ENCODE data around the gene ERC2. TPM values are rescaled to one million over a fixed set of nuclear protein-coding genes. Genes with fewer than 3 reads are reported as not detected.

ERC2 gene
- total and polyA plus RNA-seq, 2 of the 13 experiments (the other 11 are each of a cell fraction or from before 2014, with no cell fraction given), result 0.16 to 0.22 TPM

- TF ChIP-seq SRSF4 (IDR thresholded peaks at IDR 0.05; ENCODE audit: low read depth, low read length, poor library complexity, severe bottlenecking) (no peak), NCOA1 (CRISPR knock-in tag; IDR thresholded peaks at IDR 0.05) (no peak), ZNF709 (CRISPR knock-in tag; IDR thresholded peaks at IDR 0.05) (no peak), CAMTA2 (CRISPR knock-in tag; IDR thresholded peaks at IDR 0.05; ENCODE audit: borderline replicate concordance) (no peak), ZNF619 (CRISPR knock-in tag; IDR thresholded peaks at IDR 0.05) (no peak), NR3C1 (CRISPR knock-in tag; IDR thresholded peaks at IDR 0.05) (no peak)
Observed at GRCh38 chr3:56309465-56309864, 158.8 kb downstream of the ERC2 start (continued).

- Histone ChIP-seq H3K4me3 (replicated peaks in 1 of 3; ENCODE audit: insufficient read depth in 1 of 3, low read depth in 2 of 3, low read length in 3 of 3) (no peak overlapping the region), H2AFZ (ENCODE audit: low read length) (no peak overlapping the region), H3K27ac (ENCODE audit: extremely low read length, insufficient read depth, low read length) (no peak overlapping the region), H3K9me3 (ENCODE audit: low read length) (no peaks in the 10 kb centered on the region), H3K9ac (ENCODE audit: insufficient read depth, low read depth, low read length) (no peak overlapping the region), H4K20me1 (ENCODE audit: insufficient read depth, low read length) (no peaks in the 10 kb centered on the region), H3K4me2 (ENCODE audit: low read depth, low read length) (no peak overlapping the region), H3K79me2 (ENCODE audit: insufficient read depth, low read length) (no peaks in the 10 kb centered on the region), H3K4me1 (ENCODE audit: insufficient read depth, low read length) (no peaks in the 10 kb centered on the region), H3K36me3 (replicated peaks in 1 of 2; ENCODE audit: control insufficient read depth in 1 of 2, insufficient read depth in 2 of 2, low read length in 2 of 2) (no peaks in the 10 kb centered on the region), H3K27me3 (ENCODE audit: control insufficient read depth in 1 of 2, insufficient read depth in 2 of 2, low read length in 2 of 2) (no peaks in the 10 kb centered on the region)
- TF ChIP-seq PCBP1 (IDR thresholded peaks at IDR 0.05; ENCODE audit: borderline replicate concordance, low read depth, low read length), result no peak
- TF ChIP-seq CEBPZ (IDR thresholded peaks at IDR 0.05; ENCODE audit: low read length), result no peak
- no peak for TF ChIP-seq ZNF713 (CRISPR knock-in tag; IDR thresholded peaks at IDR 0.05)
- TF ChIP-seq CSRNP2 (CRISPR knock-in tag; conservative IDR thresholded peaks at IDR 0.05; ENCODE audit: low read depth), result no peak
- FAIRE-seq (no peak), DNase-seq (ENCODE audit: low spot score) (no peak), ATAC-seq (no peak)
- CTCF ChIA-PET (ENCODE audit: low intra/inter-chr PET ratio, low total read pairs), result no interaction called here
- in situ Hi-C loops (cut with HindIII; ENCODE audit: extremely low pct_ligation_motif_present, low pct_unique_long_range_greater_than_20kb) (no loop called here), intact Hi-C loops (cut with micrococcal nuclease; ENCODE audit: unreplicated experiment) (no loop called here)
- BruUV-seq (replicated peaks), result no TSS peak
- 2% methylated on average over 2 of the region's 2 CpGs for WGBS (ENCODE audit: low lambda C conversion rate)
- POLR2A ChIA-PET, result no interaction called here
Observed at GRCh38 chr3:56308471-56308870, 159.8 kb downstream of the ERC2 start.
